ENCODE measurements around the gene BPIFB6.

GRCh38 chr20:33005132-33005566 is 26.3 kb upstream of the BPIFB6 start:
- TF ChIP-seq MYC (IDR thresholded peaks at IDR 0.05; ENCODE audit: low read depth, low read length), result no peak
- TF ChIP-seq CTCF (IDR thresholded peaks at IDR 0.05; ENCODE audit: extremely low read depth in 1 of 2, insufficient read depth in 1 of 2, low read depth in 1 of 2, low read length in 2 of 2), result peak; percentile 34 to 56
- no peak for TF ChIP-seq FOS (IDR thresholded peaks at IDR 0.05; ENCODE audit: borderline replicate concordance, insufficient read depth, low read length)
- no peak for TF ChIP-seq POLR2A (IDR thresholded peaks at IDR 0.05; ENCODE audit: low read depth, low read length)
- no peak for TF ChIP-seq POLR2AphosphoS5 (IDR thresholded peaks at IDR 0.05; ENCODE audit: insufficient read depth, low read depth, low read length)

All from endothelial cell of umbilical vein (primary cell).